ENCODE measurements around the gene RHOG.

Gene RHOG

GRCh38 chr11:3830088-3830487, 10.7 kb downstream of the RHOG start:
- TF ChIP-seq NFIC (IDR thresholded peaks at IDR 0.05) (no peak), TAF1 (IDR thresholded peaks at IDR 0.05; ENCODE audit: low read depth) (no peak), TEAD4 (IDR thresholded peaks at IDR 0.05) (no peak), TCF12 (IDR thresholded peaks at IDR 0.05; ENCODE audit: low read depth) (no peak), REST (IDR thresholded peaks at IDR 0.05; ENCODE audit: low read depth) (no peak), FOXM1 (IDR thresholded peaks at IDR 0.05; ENCODE audit: borderline replicate concordance, low read depth) (no peak), EGR1 (IDR thresholded peaks at IDR 0.05) (no peak), CREB1 (IDR thresholded peaks at IDR 0.05; ENCODE audit: low read depth) (no peak), USF1 (IDR thresholded peaks at IDR 0.05) (no peak), RAD21 (IDR thresholded peaks at IDR 0.05; ENCODE audit: low read depth) (no peak), YY1 (IDR thresholded peaks at IDR 0.05; ENCODE audit: low read depth) (no peak), EP300 (IDR thresholded peaks at IDR 0.05; ENCODE audit: borderline replicate concordance) (no peak), CEBPB (IDR thresholded peaks at IDR 0.05) (no peak), ZBTB7A (IDR thresholded peaks at IDR 0.05; ENCODE audit: low read depth) (no peak)

- TF ChIP-seq FOXM1 (IDR thresholded peaks at IDR 0.05; ENCODE audit: borderline replicate concordance, low read depth) (no peak), TCF12 (IDR thresholded peaks at IDR 0.05; ENCODE audit: low read depth) (no peak), NFIC (IDR thresholded peaks at IDR 0.05) (no peak), REST (IDR thresholded peaks at IDR 0.05; ENCODE audit: low read depth) (no peak)
Measured at GRCh38 chr11:3827434-3828186, 13.1 kb downstream of the RHOG start.

- no peak for TF ChIP-seq YY1 (IDR thresholded peaks at IDR 0.05; ENCODE audit: low read depth)
Measured at GRCh38 chr11:3826721-3827120, 14.0 kb downstream of the RHOG start.

- TF ChIP-seq NFIC (IDR thresholded peaks at IDR 0.05) (no peak), CEBPB (IDR thresholded peaks at IDR 0.05) (no peak), YY1 (IDR thresholded peaks at IDR 0.05; ENCODE audit: low read depth) (0 out of 2 replicates have a peak, but pooled peaks have one; percentile 3)
Measured at GRCh38 chr11:3825473-3826154, 15.1 kb downstream of the RHOG start.

- no peak for TF ChIP-seq EP300 (IDR thresholded peaks at IDR 0.05; ENCODE audit: borderline replicate concordance)
- TF ChIP-seq RAD21 (IDR thresholded peaks at IDR 0.05; ENCODE audit: low read depth) = peak; percentile 27; the same call in 1 of the 2 replicates
- 0 out of 2 replicates have a peak, but pooled peaks have one; percentile 7 for TF ChIP-seq YY1 (IDR thresholded peaks at IDR 0.05; ENCODE audit: low read depth)
Measured at GRCh38 chr11:3824714-3825472, 15.9 kb downstream of the RHOG start.

- TF ChIP-seq ZBTB7A (IDR thresholded peaks at IDR 0.05; ENCODE audit: low read depth) (no peak), MAX (IDR thresholded peaks at IDR 0.05) (peak; percentile 54; the same call in 1 of the 2 replicates)
Measured at GRCh38 chr11:3823762-3824506, 16.8 kb downstream of the RHOG start.
